ENCODE results near the gene FRMD4B.
A peak's percentile ranks its signal among the peaks of the same experiment; 100 is the strongest.

Gene FRMD4B

GRCh38 chr3:69406163-69406562 lies 20.3 kb upstream of the FRMD4B start:
- no peak overlapping the region for H3K4me3 ChIP-seq (ENCODE audit: low read depth, low read length)

GRCh38 chr3:69405067-69405466 lies 19.2 kb upstream of the FRMD4B start:
- H3K4me3 ChIP-seq (ENCODE audit: low read depth, low read length) = no peak overlapping the region

GRCh38 chr3:69403454-69403853 lies 17.6 kb upstream of the FRMD4B start:
- H3K4me3 ChIP-seq (ENCODE audit: low read depth, low read length) = no peak overlapping the region

- H3K4me3 ChIP-seq (ENCODE audit: low read depth, low read length) = no peak overlapping the region
Measured at GRCh38 chr3:69400683-69401082, 14.8 kb upstream of the FRMD4B start.

- no peak overlapping the region for H3K4me3 ChIP-seq (ENCODE audit: low read depth, low read length)
Measured at GRCh38 chr3:69392850-69393249, 7.0 kb upstream of the FRMD4B start.

GRCh38 chr3:69392415-69392814 lies 6.5 kb upstream of the FRMD4B start:
- no peak overlapping the region for H3K4me3 ChIP-seq (ENCODE audit: low read depth, low read length)

GRCh38 chr3:69391554-69391953 lies 5.7 kb upstream of the FRMD4B start:
- no peak overlapping the region for H3K4me3 ChIP-seq (ENCODE audit: low read depth, low read length)

- no peak overlapping the region for H3K4me3 ChIP-seq (ENCODE audit: low read depth, low read length)
Measured at GRCh38 chr3:69390771-69391170, 4.9 kb upstream of the FRMD4B start.

- H3K4me3 ChIP-seq (ENCODE audit: low read depth, low read length) = no peak overlapping the region
Measured at GRCh38 chr3:69389520-69390248, 3.8 kb upstream of the FRMD4B start.

GRCh38 chr3:69388241-69388640 lies 2.4 kb upstream of the FRMD4B start:
- H3K4me3 ChIP-seq (ENCODE audit: low read depth, low read length) = no peak overlapping the region

- H3K4me3 ChIP-seq (ENCODE audit: low read depth, low read length) = no peak overlapping the region
Measured at GRCh38 chr3:69386556-69387385, 883 bp upstream of the FRMD4B start.

- H3K4me3 ChIP-seq (ENCODE audit: low read depth, low read length) = peak overlapping the region; percentile 35
Measured at GRCh38 chr3:69385123-69385722, 665 bp downstream of the FRMD4B start.

GRCh38 chr3:69384326-69384725 lies 1.6 kb downstream of the FRMD4B start:
- H3K4me3 ChIP-seq (ENCODE audit: low read depth, low read length) = no peak overlapping the region

- no peak overlapping the region for H3K4me3 ChIP-seq (ENCODE audit: low read depth, low read length)
Measured at GRCh38 chr3:69379661-69380060, 6.2 kb downstream of the FRMD4B start.

GRCh38 chr3:69378112-69378802 lies 7.6 kb downstream of the FRMD4B start:
- no peak overlapping the region for H3K4me3 ChIP-seq (ENCODE audit: low read depth, low read length)

GRCh38 chr3:69377262-69377661 lies 8.6 kb downstream of the FRMD4B start:
- no peak overlapping the region for H3K4me3 ChIP-seq (ENCODE audit: low read depth, low read length)

GRCh38 chr3:69376731-69377130 lies 9.2 kb downstream of the FRMD4B start:
- no peak overlapping the region for H3K4me3 ChIP-seq (ENCODE audit: low read depth, low read length)

- no peak overlapping the region for H3K4me3 ChIP-seq (ENCODE audit: low read depth, low read length)
Measured at GRCh38 chr3:69371816-69372215, 14.1 kb downstream of the FRMD4B start.

GRCh38 chr3:69370901-69371301 lies 15.0 kb downstream of the FRMD4B start:
- no peak overlapping the region for H3K4me3 ChIP-seq (ENCODE audit: low read depth, low read length)

- H3K4me3 ChIP-seq (ENCODE audit: low read depth, low read length) = no peak overlapping the region
Measured at GRCh38 chr3:69370156-69370883, 15.6 kb downstream of the FRMD4B start.
